Measurements from ENCODE around the gene PGAM5.

The PGAM5 gene

DNA sequence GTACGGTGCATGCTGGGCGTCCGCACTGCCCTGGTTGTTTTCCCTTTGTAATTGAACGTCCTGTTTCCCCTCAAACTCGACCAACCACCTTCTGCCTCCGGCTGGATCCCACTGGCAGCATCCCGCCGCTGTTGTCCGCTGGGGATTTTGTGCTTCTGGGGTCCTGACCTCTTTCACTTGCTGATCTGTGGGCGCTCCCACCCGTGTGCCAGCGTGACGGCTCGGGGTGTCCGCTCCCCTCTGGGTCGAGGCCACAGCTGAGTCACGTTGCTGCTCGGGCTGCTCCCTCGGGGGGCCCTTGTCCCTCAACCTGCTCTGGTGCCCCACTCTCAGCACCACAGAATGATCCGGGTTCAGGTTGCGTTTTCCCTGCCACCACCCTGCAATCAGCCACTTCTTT, 8.0 kb downstream of the PGAM5 start:
- Histone ChIP-seq H3K14ac (ENCODE audit: low read length) (no peak overlapping the region), H2AFZ (ENCODE audit: low read length) (no peak overlapping the region), H3K36me3 (replicated peaks in 1 of 2; ENCODE audit: control insufficient read depth in 2 of 2, insufficient read depth in 2 of 2, low read length in 2 of 2) (peaks cover 45 to 83% of the 10 kb centered on the region in 2 donors), H3K4ac (ENCODE audit: low read length) (no peak overlapping the region), H3K23ac (ENCODE audit: low read depth, low read length, poor library complexity) (peak overlapping the region; percentile 80), H3K18ac (ENCODE audit: low read length) (no peak overlapping the region), H3K27me3 (ENCODE audit: control insufficient read depth in 3 of 3, insufficient read depth in 3 of 3, low read depth in 1 of 3, low read length in 3 of 3) (no peaks in the 10 kb centered on the region), H3K4me1 (ENCODE audit: control insufficient read depth in 2 of 2, insufficient read depth in 1 of 2, low read depth in 1 of 2, low read length in 2 of 2) (no peaks in the 10 kb centered on the region), H3K4me2 (ENCODE audit: insufficient read depth, low read length, poor library complexity, severe bottlenecking) (no peak overlapping the region), H4K91ac (ENCODE audit: low read depth, low read length, poor library complexity) (no peak overlapping the region), H2BK5ac (ENCODE audit: low read length) (no peak overlapping the region), H3K9me3 (replicated peaks in 1 of 2; ENCODE audit: control insufficient read depth in 2 of 2, insufficient read depth in 1 of 2, low read depth in 1 of 2, low read length in 2 of 2) (peaks cover 0 to 2% of the 10 kb centered on the region in 2 donors), H3K4me3 (ENCODE audit: low read length in 2 of 2) (no peak overlapping the region), H2AK5ac (ENCODE audit: low read depth, low read length) (no peak overlapping the region), H3K9ac (ENCODE audit: low read depth, low read length, poor library complexity) (peak overlapping the region; percentile 60), H2BK120ac (ENCODE audit: low read depth, low read length) (no peak overlapping the region), H2BK15ac (ENCODE audit: low read length) (no peak overlapping the region), H3K79me1 (ENCODE audit: low read depth, low read length) (peaks cover 16% of the 10 kb centered on the region), H4K8ac (ENCODE audit: low read depth, low read length) (peak overlapping the region; percentile 43), H3K27ac (replicated peaks; ENCODE audit: low read length) (no peak overlapping the region), H2BK12ac (ENCODE audit: low read length) (no peak overlapping the region)
- no CpG with 5 or more reads among the region's 21 CpGs for WGBS, 2 donors (ENCODE audit: extremely low coverage in 2 of 2, insufficient read length in 2 of 2, insufficient replicate concordance in 1 of 2)
- no peak for DNase-seq (ENCODE audit: low spot score)

DNA sequence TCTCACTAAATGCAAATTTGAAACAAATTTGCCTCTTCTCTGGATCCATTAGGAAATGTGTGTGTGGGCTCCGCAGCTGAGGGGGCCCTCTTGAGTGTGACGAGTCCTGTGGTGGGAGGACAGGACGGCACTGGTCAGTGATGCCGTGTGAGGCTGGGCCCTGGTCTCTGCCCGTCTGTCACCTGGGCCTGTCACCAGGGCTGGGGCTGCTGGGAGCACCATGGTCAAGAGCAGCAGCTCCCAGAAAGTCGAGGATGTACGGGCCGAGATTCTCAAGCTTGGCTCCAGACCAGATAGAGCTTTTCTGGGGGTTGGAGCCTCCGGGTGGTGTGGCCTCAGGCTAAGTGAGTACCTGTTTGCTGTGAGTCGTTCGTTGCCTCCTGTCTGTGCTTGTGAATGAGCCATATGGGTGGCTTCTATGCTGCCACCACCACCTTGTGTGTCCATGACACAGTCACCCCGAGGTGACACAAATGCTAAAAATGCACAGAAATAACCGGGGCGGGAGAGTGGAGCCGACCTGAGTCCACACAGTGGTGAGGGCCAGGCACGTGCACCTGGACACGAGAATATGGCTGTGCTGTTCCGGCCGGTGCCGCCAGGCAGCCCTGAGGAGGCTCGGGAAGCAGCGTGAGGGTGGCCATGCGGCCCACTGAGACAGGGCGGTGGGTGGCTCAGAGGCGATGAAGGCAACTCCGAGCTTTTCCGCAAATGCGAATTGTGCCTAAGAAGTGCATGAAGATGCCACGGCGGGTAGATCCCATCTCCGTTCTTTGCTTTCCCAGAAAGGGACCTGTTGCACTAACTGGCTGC, 8.7 kb downstream of the PGAM5 start:
- no peak overlapping the region for H3K14ac ChIP-seq (ENCODE audit: low read length)
- H3K4me1 ChIP-seq (ENCODE audit: control insufficient read depth in 2 of 2, insufficient read depth in 1 of 2, low read depth in 1 of 2, low read length in 2 of 2), result no peaks in the 10 kb centered on the region
- no peak overlapping the region for H4K8ac ChIP-seq (ENCODE audit: low read depth, low read length)

DNA sequence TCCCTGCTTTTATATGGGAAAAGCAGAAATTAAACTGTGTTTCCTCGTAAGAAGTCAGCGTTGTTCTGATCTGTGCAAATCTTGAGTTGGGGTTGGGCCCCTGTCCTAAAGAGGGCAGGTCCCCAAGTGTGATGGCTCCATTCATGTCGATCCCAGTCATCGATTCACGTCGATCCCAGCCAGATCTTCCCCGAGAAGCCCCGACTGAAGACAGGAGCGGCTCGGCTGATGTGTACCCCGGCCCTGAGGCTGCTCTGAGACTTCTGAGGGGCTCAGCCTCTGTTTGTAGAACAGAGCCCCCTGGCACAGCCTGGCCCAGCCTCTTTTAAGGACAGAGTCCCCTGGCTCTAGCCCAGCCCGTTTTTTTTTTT, 9.3 kb downstream of the PGAM5 start:
- H3K4ac ChIP-seq (ENCODE audit: low read length), result no peak overlapping the region
- no peaks in the 10 kb centered on the region for H3K9me3 ChIP-seq (replicated peaks in 1 of 2; ENCODE audit: control insufficient read depth in 2 of 2, insufficient read depth in 1 of 2, low read depth in 1 of 2, low read length in 2 of 2)
- no peak overlapping the region for H3K4me3 ChIP-seq (ENCODE audit: low read length in 2 of 2)
- H3K27me3 ChIP-seq (ENCODE audit: control insufficient read depth in 3 of 3, insufficient read depth in 3 of 3, low read depth in 1 of 3, low read length in 3 of 3), result no peaks in the 10 kb centered on the region
- H2AK5ac ChIP-seq (ENCODE audit: low read depth, low read length), result no peak overlapping the region
- no peaks in the 10 kb centered on the region for H3K4me1 ChIP-seq (ENCODE audit: control insufficient read depth in 2 of 2, insufficient read depth in 1 of 2, low read depth in 1 of 2, low read length in 2 of 2)
- no peak overlapping the region for H2BK12ac ChIP-seq (ENCODE audit: low read length)
- no peak overlapping the region for H2BK120ac ChIP-seq (ENCODE audit: low read depth, low read length)
- no peak overlapping the region for H3K14ac ChIP-seq (ENCODE audit: low read length)
- no peak for DNase-seq (ENCODE audit: low spot score)
- no peak overlapping the region for H3K27ac ChIP-seq (replicated peaks; ENCODE audit: low read length)
- H3K23ac ChIP-seq (ENCODE audit: low read depth, low read length, poor library complexity), result peak overlapping the region; percentile 43
- H4K91ac ChIP-seq (ENCODE audit: low read depth, low read length, poor library complexity), result no peak overlapping the region
- H3K4me2 ChIP-seq (ENCODE audit: insufficient read depth, low read length, poor library complexity, severe bottlenecking), result no peak overlapping the region
- peaks cover 47 to 84% of the 10 kb centered on the region in 2 donors for H3K36me3 ChIP-seq (replicated peaks in 1 of 2; ENCODE audit: control insufficient read depth in 2 of 2, insufficient read depth in 2 of 2, low read length in 2 of 2)
- H2AFZ ChIP-seq (ENCODE audit: low read length), result no peak overlapping the region
- H2BK15ac ChIP-seq (ENCODE audit: low read length), result no peak overlapping the region
- peaks cover 16% of the 10 kb centered on the region for H3K79me1 ChIP-seq (ENCODE audit: low read depth, low read length)
- H3K18ac ChIP-seq (ENCODE audit: low read length), result no peak overlapping the region
- H3K9ac ChIP-seq (ENCODE audit: low read depth, low read length, poor library complexity), result peak overlapping the region; percentile 21
- H2BK5ac ChIP-seq (ENCODE audit: low read length), result no peak overlapping the region
- H4K8ac ChIP-seq (ENCODE audit: low read depth, low read length), result no peak overlapping the region
- WGBS, 2 donors (ENCODE audit: extremely low coverage in 2 of 2, insufficient read length in 2 of 2, insufficient replicate concordance in 1 of 2), result no CpG with 5 or more reads among the region's 12 CpGs

More for the DNA sequence above, 8.7 kb downstream of the PGAM5 start:
- H2BK5ac ChIP-seq (ENCODE audit: low read length), result no peak overlapping the region
- no peak overlapping the region for H3K4me2 ChIP-seq (ENCODE audit: insufficient read depth, low read length, poor library complexity, severe bottlenecking)
- peaks cover 0 to 1% of the 10 kb centered on the region in 2 donors for H3K9me3 ChIP-seq (replicated peaks in 1 of 2; ENCODE audit: control insufficient read depth in 2 of 2, insufficient read depth in 1 of 2, low read depth in 1 of 2, low read length in 2 of 2)
- H3K23ac ChIP-seq (ENCODE audit: low read depth, low read length, poor library complexity), result peak overlapping the region; percentile 43
- peaks cover 16% of the 10 kb centered on the region for H3K79me1 ChIP-seq (ENCODE audit: low read depth, low read length)
- H3K36me3 ChIP-seq (replicated peaks in 1 of 2; ENCODE audit: control insufficient read depth in 2 of 2, insufficient read depth in 2 of 2, low read length in 2 of 2), result peaks cover 47 to 84% of the 10 kb centered on the region in 2 donors
- H3K18ac ChIP-seq (ENCODE audit: low read length), result no peak overlapping the region
- H3K4ac ChIP-seq (ENCODE audit: low read length), result no peak overlapping the region
- H3K27ac ChIP-seq (replicated peaks; ENCODE audit: low read length), result no peak overlapping the region
- H2AFZ ChIP-seq (ENCODE audit: low read length), result no peak overlapping the region
- peak overlapping the region; percentile 21 for H3K9ac ChIP-seq (ENCODE audit: low read depth, low read length, poor library complexity)
- no peak overlapping the region for H2BK15ac ChIP-seq (ENCODE audit: low read length)
- no peak overlapping the region for H2AK5ac ChIP-seq (ENCODE audit: low read depth, low read length)
- no peak overlapping the region for H4K91ac ChIP-seq (ENCODE audit: low read depth, low read length, poor library complexity)
- H2BK120ac ChIP-seq (ENCODE audit: low read depth, low read length), result no peak overlapping the region
- H2BK12ac ChIP-seq (ENCODE audit: low read length), result no peak overlapping the region
- H3K4me3 ChIP-seq (ENCODE audit: low read length in 2 of 2), result no peak overlapping the region
- DNase-seq (ENCODE audit: low spot score), result no peak
- H3K27me3 ChIP-seq (ENCODE audit: control insufficient read depth in 3 of 3, insufficient read depth in 3 of 3, low read depth in 1 of 3, low read length in 3 of 3), result no peaks in the 10 kb centered on the region
- no CpG with 5 or more reads among the region's 31 CpGs for WGBS, 2 donors (ENCODE audit: extremely low coverage in 2 of 2, insufficient read length in 2 of 2, insufficient replicate concordance in 1 of 2)

DNA sequence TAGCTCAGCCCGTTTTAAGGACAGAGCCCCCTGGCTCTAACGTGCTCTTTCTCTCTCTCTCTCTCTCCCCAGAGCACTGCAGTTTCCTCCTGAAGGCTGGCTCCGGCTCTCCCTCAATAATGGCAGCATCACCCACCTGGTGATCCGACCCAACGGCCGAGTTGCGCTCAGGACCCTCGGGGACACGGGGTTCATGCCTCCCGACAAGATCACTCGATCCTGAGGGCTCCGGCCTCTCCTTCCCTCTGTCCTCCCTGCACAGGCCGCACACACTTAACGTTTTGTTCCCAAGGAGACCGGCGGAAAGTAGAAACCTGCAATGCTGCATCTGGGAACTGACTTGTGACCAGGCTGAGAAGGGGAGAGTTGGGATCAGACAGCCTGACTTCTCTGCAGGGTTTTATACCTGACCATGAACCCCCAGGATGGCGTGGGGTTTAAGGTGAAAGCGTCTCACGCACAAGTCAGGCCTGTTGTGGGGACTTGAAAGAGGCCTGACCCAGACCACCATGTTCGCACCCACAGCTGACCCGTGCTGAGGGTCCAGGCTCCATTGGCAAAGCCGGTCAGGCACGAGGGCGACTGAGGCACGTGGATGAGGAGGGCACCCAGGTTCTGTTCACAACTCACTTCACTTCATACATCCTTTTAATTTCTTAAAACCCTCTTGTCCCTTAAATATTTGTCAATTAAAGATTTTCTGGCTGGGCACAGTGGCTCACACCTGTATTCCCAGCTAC, 10.1 kb downstream of the PGAM5 start:
- Histone ChIP-seq H3K79me1 (ENCODE audit: low read depth, low read length) (peaks cover 16% of the 10 kb centered on the region), H2BK5ac (ENCODE audit: low read length) (no peak overlapping the region), H3K23ac (ENCODE audit: low read depth, low read length, poor library complexity) (no peak overlapping the region), H3K9me3 (replicated peaks in 1 of 2; ENCODE audit: control insufficient read depth in 2 of 2, insufficient read depth in 1 of 2, low read depth in 1 of 2, low read length in 2 of 2) (no peaks in the 10 kb centered on the region), H3K27ac (replicated peaks; ENCODE audit: low read length) (no peak overlapping the region), H2BK120ac (ENCODE audit: low read depth, low read length) (peak overlapping the region; percentile 61), H3K9ac (ENCODE audit: low read depth, low read length, poor library complexity) (no peak overlapping the region), H2BK12ac (ENCODE audit: low read length) (no peak overlapping the region), H2AK5ac (ENCODE audit: low read depth, low read length) (no peak overlapping the region), H4K8ac (ENCODE audit: low read depth, low read length) (no peak overlapping the region), H3K14ac (ENCODE audit: low read length) (no peak overlapping the region), H3K4ac (ENCODE audit: low read length) (no peak overlapping the region), H2BK15ac (ENCODE audit: low read length) (no peak overlapping the region), H3K27me3 (ENCODE audit: control insufficient read depth in 3 of 3, insufficient read depth in 3 of 3, low read depth in 1 of 3, low read length in 3 of 3) (no peaks in the 10 kb centered on the region), H3K4me1 (ENCODE audit: control insufficient read depth in 2 of 2, insufficient read depth in 1 of 2, low read depth in 1 of 2, low read length in 2 of 2) (no peaks in the 10 kb centered on the region), H3K18ac (ENCODE audit: low read length) (no peak overlapping the region), H3K4me3 (ENCODE audit: low read length in 2 of 2) (peak overlapping the region in 1 of 2 donors; percentile 8), H3K36me3 (replicated peaks in 1 of 2; ENCODE audit: control insufficient read depth in 2 of 2, insufficient read depth in 2 of 2, low read length in 2 of 2) (peaks cover 50 to 87% of the 10 kb centered on the region in 2 donors), H2AFZ (ENCODE audit: low read length) (no peak overlapping the region), H3K4me2 (ENCODE audit: insufficient read depth, low read length, poor library complexity, severe bottlenecking) (no peak overlapping the region), H4K91ac (ENCODE audit: low read depth, low read length, poor library complexity) (no peak overlapping the region)
- no peak for DNase-seq (ENCODE audit: low spot score)
- WGBS, 2 donors (ENCODE audit: extremely low coverage in 2 of 2, insufficient read length in 2 of 2, insufficient replicate concordance in 1 of 2), result no CpG with 5 or more reads among the region's 25 CpGs
